Measurements from ENCODE around the gene NR4A2. TPM values are rescaled to one million over a fixed set of nuclear protein-coding genes. Genes with fewer than 3 reads are reported as not detected.

NR4A2 gene
- 0.49 TPM in 2 replicates for total RNA-seq

GRCh38 chr2:156332534-156333273 is at the start of gene NR4A2:
Gene NR4A2 (minus strand): TSS chr2:156332721. CDS start chr2:156330186, 2,535 bp downstream.

Other genes starting within 250 kb of the NR4A2 start
- 48.6 and 49.7 TPM in 2 replicates for gene GPD2, start 103.7 kb upstream of the NR4A2 start, total RNA-seq

Data from hair follicle dermal papilla cell (primary cell).